Measurements from ENCODE around the gene CHRNA4. TPM values are rescaled to one million over a fixed set of nuclear protein-coding genes. Genes with fewer than 3 reads are reported as not detected.
A peak's percentile ranks its signal among the peaks of the same experiment; 100 is the strongest.

Gene CHRNA4
- total RNA-seq, 2 donors from 2014 or later, result not detected

DNA sequence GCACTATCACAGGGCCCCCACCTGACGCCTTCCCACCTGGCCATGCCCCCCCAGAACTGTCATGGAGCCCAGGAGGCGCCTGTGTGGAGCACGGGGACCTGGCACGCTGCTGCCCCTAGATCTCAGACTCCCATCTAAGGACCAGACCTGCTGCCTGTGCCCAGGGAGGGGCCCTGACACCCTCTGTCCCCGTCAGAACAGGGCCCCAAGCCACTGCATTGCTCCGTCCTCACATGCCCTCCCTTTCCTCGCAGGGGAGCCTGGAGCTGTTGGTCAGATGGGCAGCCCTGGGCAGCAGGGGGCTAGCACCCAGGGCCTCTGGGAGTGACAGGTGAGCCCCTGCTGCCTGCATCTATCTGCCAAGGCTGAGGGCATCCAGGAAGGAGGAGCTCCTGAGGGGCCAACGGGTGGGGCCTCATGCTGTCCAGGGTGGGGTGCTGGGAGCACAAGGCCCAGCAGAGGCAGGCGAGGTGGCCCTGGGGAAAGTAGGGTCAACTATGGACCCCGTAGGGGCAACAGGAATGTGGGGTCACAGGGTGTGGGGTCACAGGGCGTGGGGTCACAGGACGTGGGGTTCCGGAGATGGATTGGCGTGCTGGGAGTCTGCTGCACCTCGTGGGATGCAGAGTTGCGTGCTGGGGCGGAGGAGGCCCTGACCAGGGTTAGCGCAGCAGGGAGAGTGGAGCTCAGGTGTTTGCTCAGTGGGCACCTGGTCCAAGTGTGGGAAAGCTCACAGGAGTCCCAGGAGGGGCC, 31.6 kb downstream of the CHRNA4 start:
- intact Hi-C loops (cut with DNase I), result no loop called here
- DNase-seq (ENCODE audit: low spot score), result no peak

DNA sequence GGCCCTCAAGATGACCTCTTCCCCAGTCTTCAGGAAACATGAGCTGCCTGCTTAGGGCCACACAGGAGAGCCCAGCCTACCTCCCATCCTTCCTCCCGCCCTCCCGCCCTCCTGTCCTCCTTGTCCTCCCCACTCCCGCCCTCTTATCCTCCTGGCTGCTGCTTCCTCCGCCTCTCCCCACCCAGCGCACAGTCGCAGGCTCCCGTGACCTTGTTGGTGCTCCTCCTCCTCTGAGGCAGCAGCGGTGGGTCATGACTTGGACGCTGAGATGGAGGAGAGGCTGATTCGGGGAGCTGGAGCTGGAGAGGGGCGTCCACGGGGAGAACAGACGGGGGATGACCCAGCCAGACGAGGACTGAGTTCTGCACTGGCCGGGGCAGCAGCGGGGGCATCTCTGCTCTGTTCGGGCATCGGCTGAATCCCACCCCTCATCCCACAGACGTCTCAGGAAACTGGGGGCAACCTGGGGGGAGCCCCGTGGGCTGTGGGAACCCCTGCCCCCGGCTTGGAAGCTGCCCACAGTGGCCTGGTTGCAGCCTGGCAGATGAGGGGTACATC, 32.4 kb downstream of the CHRNA4 start:
- no peak for DNase-seq (ENCODE audit: low spot score)
- intact Hi-C loops (cut with DNase I), result no loop called here

DNA sequence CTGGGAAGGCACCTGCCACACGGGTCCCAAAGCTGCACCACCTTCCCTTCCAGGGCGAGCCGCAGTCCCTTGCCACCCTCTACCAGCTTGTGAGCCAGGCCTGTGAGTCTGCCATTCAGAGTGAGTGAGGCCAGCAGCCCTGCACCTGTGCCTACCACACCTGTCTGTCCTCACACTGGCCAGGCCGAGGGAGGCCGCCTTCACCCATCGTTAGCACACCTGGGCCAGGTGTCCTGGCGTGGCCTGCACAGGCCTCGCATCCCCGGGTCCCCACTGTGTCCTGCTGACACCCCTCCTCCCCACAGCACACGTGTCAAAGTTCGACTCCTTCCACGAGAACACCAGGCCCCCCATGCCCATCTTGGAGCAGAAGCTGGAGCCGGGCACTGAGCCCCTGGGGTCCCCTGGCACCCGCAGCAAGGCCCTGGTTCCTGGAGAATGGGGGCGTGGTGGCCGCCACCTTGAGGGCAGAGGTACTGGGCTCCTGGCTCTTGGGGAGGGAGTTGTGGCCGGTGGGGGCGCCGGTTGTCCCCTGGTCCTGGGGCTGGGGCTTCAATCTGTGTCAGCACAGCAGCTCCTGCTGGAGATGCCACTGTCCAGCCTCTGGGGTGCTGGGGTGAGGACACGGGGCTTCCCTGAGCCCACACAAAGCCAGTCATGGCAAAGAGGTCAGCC, 33.0 kb downstream of the CHRNA4 start:
- DNase-seq (ENCODE audit: low spot score), result no peak
- intact Hi-C loops (cut with DNase I), result no loop called here

DNA sequence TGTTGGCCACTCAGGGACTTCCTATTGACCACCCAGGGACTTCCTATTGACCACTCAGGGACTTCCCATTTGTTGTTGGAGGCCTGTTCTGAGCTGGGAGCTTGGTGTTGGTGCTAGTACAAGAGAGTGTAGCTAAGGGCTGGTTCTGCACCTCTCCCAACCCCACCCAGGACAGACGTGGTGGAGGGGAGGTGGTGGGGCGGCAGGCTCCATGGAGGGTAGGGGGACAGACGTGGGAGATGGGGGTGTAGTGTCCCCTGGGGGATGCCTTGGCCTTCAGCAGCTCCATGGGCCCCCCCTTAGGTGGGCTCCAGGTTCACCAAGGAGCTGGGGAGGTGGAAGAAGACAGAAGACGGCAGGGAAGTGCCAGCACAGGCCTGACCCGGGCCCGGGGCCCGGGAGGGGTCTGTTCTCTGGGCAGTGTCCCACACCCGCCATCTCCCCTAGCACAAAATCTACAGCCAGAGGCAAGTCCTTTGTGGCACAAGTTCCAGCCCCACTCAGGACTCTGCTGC, 33.9 kb downstream of the CHRNA4 start:
- no peak for DNase-seq (ENCODE audit: low spot score)
- intact Hi-C loops (cut with DNase I), result no loop called here

DNA sequence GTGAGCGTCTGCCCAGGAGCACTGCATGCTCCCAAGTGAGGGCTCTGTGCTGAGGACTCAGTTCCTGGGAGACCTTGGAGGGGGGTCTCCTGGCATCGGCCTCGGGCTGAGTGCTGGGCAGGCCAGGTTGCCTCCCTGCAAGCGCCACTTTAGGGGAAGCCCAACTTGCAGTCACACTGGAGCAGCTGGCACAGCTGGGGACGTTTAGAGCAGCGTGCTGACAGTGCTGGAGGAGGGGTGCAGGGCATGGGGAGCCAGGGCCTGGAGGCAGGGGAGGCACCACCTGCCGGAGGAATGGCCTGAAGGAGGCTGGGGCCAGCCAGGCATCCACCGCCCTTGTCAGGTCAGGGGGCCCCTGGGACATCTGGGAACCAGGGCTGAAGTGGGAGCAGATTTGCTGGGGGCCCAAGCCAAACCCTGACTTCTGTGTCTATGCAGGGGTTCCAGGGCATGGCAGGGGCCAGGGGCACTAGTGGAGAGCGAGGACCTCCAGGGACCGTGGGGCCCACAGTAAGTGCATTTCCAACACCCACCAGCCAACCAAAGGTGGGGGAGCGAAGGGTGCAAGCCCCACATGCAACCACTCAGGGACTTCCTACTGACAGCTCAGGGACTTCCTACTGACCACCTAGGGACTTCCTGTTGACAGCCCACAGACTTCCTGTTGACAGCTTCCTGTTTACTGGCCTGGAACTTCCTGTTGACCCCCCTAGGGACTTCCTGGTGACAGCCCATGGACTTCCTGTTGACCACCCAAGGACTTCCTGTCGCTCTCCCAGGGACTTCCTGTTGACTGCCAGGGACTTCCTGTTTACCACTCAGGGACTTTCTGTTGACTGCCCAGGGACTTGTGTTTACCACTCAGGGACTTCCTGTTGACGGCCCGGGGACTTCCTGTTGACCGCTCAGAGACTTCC, 34.6 kb downstream of the CHRNA4 start:
- intact Hi-C loops (cut with DNase I), result no loop called here
- peak; percentile 77 for DNase-seq (ENCODE audit: low spot score)

DNA sequence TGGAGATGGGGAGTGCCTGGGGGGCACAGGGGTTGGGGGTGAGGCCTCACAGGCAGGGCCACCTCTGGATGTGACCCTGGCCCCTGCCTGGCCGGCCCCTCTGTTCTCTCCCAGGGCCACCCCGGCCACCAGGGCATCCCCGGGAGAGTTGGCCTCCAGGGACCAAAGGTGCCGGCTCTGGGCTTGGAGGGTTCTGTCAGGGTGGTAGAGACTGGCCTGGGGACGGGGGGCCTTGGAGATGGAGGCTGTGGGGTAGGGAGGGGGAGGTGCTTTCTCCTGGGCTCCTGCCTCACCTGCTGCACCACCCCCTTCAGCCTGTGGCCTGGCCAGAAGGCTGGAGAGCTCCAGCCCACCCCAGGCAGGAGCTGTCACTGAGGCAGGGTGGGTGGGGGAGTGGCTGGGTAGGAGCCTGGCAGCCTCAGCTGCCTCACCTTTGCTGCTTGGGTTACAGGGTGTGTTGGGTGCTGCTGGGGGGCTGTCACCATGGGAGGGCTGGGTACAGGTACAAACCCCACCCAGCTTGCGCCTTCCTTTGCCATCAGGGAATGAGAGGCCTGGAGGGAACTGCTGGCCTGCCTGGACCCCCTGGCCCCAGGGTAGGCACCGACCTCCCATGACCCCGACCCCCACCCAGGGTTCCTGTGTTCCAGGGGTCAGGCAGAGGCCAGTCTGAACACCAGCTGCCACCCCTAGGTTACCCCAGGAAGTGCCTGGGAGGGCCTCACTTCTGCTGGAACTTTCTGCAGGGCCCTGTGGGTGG, 35.4 kb downstream of the CHRNA4 start:
- peak; percentile 49 for DNase-seq (ENCODE audit: low spot score)
- intact Hi-C loops (cut with DNase I), result no loop called here

DNA sequence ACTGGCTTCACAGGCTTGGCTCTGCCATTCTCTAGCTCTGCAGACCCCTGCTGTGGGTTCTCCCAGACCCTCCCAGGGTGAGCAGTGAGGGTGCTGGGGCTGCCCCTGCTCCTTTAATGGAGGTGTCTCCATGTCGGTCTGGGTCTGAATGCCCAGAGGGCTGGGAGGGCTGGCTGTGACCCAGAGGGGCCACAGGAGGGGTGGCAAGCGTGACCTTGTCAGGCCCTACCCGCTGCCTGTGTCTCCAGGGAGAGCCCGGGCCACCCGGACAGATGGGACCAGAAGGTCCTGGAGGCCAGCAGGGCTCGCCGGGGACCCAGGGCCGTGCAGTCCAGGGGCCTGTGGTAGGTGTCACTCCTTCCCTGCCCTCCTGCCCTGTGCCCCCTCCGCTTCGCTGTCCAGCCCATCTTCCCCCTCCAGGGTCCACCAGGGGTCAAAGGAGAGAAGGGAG, 36.1 kb downstream of the CHRNA4 start:
- intact Hi-C loops (cut with DNase I), result no loop called here
- peak; percentile 76 for DNase-seq (ENCODE audit: low spot score)

DNA sequence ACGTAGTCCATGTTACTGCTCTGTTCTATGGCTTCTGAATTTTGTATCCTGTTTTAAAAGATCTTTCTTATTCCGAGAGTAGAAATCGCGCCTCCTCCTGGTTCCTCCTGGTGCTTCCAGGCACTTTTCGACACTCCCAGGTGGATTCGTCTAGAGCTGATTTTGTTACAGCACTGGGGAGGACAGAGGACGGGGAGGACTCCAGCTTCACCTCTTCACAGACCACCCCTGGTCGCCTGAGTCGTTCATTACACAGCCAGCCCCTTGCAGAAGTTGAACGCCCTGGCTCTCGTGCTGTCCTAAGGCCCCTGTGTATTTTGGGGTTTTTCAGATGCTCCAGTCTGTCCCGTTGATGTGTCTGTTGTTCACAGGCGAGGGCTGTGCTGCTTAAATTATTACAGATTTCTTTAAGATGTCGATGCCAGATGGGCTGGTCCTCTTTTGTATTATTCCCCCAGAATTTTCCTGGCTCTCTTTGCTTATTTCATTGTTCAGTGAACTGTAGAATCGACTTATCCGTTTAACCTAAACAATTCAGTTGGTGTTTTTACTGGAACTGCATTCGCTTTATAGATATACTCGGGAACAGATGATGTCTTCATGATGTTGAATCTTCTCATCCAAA, 37.7 kb downstream of the CHRNA4 start:
- DNase-seq (ENCODE audit: low spot score), result peak; percentile 60
- intact Hi-C loops (cut with DNase I), result no loop called here

DNA sequence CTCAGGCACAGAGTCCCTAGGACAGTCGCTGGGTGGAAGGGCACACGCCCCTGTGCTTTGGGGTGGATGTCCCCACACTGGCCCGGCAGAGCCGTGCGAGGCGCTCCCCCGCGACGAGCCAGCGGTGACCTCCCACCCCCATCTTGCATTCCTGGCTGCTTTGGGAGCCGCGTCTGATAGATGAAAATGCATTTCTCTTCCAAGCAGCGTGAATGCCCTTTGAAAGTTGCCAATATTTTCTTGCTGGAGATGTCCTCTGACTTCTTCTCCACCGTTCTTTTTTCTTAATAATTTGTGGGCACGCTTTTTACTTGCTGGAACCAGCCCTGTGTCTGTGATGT, 38.2 kb downstream of the CHRNA4 start:
- DNase-seq (ENCODE audit: low spot score), result no peak
- intact Hi-C loops (cut with DNase I), result no loop called here

DNA sequence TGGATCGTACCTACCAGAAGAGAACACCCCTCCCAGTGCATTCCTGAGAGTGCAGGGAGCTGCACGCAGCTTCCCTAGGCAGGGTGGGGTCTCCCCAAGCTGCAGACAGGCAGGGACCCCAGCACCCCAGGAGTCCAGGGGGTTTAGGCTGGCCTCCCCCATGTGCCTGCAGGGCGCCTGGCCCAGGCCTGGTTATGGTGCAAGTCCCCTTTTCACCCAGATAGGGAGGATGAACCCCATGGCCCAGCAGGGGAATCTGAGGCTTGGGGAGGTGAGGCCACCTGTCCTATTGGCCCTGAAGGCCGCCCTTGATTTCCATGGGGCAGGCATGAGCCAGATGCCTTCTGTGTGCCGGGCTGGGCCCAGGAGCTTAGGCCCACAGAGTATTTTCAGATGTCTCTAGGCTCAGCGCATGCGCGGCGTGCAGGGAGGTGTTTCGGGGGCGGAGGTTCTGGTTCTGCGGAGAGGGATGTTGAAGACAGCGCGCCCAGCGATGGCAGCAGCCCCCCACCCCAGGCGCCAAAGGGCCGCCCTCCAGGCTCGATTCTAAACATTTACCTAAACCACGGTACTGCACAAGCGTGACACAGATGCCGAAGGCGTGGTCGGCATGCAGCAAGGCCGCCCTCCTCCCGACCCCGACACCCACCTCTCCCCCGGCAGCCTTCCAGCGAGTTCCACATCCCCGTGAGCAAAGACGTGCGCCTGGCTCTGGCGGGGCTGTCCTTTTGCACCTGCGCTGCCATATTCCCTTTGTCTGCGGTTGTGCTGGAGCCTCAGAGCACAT, 38.8 kb downstream of the CHRNA4 start:
- DNase-seq (ENCODE audit: low spot score), result peak; percentile 80
- intact Hi-C loops (cut with DNase I), result no loop called here

DNA sequence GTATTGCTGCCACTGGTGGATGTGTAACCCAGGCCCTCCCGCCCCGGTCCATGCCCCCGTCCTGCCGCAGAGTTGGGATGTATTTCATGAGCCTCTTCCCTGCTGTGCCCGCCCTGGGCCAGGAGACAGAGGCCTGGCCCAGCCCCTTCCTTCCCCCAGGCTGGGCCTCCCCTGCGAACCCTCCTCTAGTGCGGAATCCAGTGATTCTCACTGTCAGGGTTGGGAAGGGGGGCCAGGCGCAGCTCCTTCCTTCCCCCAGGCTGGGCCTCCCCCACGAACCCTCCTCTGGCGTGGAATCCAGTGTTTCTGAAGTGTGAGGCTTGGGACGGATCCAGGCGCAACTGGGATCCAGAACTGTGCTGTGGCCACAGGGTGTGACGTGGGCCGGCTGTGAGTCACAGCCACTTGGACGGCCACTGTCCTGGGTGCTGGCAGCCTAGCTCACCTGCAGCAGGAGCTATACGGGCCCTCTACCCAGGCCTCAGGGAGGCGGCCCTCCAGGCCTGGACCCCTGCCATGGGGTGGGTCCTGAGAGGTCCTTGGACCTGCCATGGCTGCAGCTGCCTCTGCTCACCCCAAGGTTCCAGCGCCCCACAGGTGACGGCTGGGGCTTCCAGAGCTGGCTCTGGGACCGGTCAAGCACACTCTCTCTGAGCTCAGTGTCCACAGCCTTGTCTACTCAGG, 39.9 kb downstream of the CHRNA4 start:
- peak; percentile 89 for DNase-seq (ENCODE audit: low spot score)
- intact Hi-C loops (cut with DNase I), result no loop called here

DNA sequence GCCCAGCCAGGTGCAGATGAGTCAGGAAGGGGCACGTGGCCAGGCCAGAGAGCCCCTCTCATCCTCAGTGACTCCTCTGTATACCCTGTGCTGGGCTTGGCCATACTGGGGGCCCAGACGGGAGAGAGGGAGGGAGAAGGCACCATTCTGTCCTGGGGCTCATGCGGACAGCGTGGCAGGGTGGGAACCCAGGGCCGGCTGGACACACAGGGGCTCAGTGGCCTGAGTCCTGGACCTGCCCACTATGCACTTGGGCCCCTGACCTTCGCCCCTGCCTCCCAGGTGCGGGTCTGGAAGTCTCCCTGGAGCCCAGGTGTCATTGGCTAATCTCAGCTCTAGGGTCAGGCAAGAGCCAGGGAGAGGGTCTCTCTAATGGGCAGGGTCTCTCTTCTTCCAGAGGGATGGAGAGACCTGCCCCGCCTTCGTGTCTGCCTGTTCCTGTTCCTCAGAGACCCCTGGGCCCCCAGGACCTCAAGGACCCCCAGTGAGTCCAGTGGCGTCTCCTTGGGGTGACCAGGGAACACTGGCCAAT, 40.5 kb downstream of the CHRNA4 start:
- intact Hi-C loops (cut with DNase I), result no loop called here
- DNase-seq (ENCODE audit: low spot score), result peak; percentile 58

DNA sequence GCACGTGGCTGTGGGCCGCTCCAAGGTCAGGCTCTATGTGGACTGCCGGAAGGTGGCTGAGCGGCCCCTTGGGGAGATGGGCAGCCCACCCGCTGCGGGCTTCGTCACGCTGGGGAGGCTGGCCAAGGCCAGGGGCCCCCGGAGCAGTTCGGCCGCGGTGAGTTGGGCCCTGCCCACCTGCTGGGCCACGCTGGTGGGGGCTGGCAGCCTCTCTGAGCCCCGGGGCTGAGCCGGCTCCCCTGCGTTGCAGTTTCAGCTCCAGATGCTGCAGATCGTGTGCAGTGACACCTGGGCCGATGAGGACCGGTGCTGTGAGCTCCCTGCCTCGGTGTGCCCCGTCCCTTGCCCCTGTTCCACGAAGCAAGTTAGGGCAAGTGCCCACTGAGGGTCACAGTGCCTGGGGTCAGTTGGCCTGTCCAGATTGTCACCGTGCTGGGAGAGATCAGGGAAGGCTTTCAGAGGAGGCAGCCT, 41.1 kb downstream of the CHRNA4 start:
- peak; percentile 76 for DNase-seq (ENCODE audit: low spot score)
- intact Hi-C loops (cut with DNase I), result no loop called here

DNA sequence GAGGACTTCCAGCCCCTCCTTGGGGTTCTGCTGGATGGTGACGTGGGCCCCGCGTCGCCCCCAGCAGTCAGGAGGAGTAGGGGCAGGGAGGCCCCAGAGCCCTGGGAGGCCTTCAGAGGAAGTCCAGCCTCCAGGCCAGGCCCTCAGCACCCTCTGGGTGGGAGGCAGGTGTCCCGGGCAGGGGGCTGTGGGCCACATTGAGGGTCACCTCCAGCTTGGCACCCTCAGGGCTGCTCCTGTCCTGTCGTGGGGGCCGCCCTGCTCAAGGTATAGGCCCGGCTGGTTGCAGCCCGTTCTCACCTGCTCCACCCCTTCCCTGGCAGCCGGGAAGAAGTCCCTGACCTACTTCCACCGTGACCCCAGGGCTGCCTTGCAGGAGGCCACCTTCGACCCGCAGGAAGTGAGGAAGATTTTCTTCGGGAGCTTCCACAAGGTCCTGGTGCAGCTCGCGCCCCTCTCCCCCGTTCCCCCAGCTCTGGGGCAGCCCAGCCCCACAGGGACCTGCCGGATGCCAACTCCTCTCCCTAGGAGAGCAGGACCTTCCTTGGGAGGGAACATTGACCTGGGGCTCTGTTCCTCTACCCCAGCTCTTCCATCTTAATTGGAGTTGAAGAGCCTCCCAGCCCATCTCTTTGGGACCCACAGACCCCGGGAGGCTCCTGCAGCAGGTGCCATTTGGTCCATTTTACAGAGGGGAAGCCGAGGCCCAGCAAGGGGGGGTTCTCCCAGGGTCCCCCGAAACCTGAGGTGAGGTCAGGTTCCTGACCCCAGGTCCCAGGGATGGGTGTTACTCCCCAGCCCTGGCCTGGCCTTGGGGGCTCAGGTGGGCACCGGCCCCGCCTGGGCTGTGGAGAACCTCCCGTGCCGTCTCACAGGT, 41.7 kb downstream of the CHRNA4 start:
- intact Hi-C loops (cut with DNase I), result no loop called here
- DNase-seq (ENCODE audit: low spot score), result peak; percentile 79

DNA sequence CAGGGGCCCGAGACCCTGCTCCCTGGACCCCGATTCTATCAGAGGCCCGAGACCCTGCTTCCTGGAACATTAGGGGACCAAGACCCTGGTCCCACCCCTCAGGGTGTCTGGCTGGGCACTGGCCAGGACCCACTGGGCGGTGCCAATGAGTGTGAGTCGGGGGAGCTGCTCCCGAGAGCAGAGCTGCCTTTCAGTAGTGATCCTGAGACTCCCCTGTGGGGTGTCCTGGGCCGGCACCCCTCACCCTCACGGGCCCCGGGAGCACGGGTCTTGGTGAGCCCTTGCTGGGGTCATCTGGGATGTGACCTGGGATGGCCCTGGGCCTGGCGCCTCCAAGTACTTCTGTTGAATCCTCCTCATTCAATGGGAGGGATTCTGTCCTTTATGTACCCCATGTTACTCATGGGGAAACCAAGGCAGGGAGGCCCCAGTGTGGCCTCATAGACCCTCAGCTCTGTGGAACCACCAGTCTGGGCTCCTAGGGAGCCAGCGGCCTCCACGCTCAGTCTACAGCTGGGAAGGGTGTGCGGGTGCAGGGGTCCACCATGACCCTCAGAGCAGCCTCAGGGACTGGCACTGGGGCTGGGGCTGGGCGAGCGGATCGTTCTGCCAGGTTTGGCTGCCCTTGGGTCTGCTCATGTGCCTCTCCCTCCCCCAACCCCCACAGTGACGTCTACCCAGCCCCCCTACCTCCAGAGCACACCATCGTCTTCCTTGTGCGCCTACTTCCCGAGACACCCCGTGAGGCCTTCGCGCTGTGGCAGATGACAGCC, 42.6 kb downstream of the CHRNA4 start:
- DNase-seq (ENCODE audit: low spot score), result peak; percentile 72
- intact Hi-C loops (cut with DNase I), result no loop called here
